Loucy (cell line): ENCODE measurements around the gene FBXO11.

ENCODE experiments used
- H2AFZ ChIP-seq: fragments of 200-600 bp; sonication (generic); 2 replicates; pipeline ENCODE4 v1.6.0; 2016; ENCODE audit warnings: antibody characterized with exemption, mild to moderate bottlenecking, low read length, moderate library complexity
- H3F3A ChIP-seq: fragments of 200-600 bp; 2 replicates; pipeline ENCODE4 v1.6.0; 2016; ENCODE audit warnings: antibody characterized with exemption, low read depth, mild to moderate bottlenecking
- H3K27me3 ChIP-seq: fragments of 200-600 bp; sonication (generic); 2 replicates; pipeline ENCODE4 v1.6.1; 2014; ENCODE audit warnings: low read length, mild to moderate bottlenecking; ENCODE audit not compliant: insufficient read depth, poor library complexity, severe bottlenecking
- H3K36me3 ChIP-seq: fragments of 200-600 bp; sonication (generic); 2 replicates; pipeline ENCODE4 v1.6.1; 2016; ENCODE audit warnings: low read length; ENCODE audit not compliant: insufficient read depth
- H3K4me1 ChIP-seq: fragments of 200-600 bp; sonication (generic); 2 replicates; pipeline ENCODE4 v1.5.1; 2014; ENCODE audit warnings: low read length, mild to moderate bottlenecking; ENCODE audit not compliant: insufficient read depth, poor library complexity, severe bottlenecking
- H3K4me2 ChIP-seq: fragments of 200-600 bp; sonication (generic); 2 replicates; pipeline ENCODE4 v1.6.0; 2014; ENCODE audit warnings: antibody characterized with exemption, low read length, low read depth, mild to moderate bottlenecking; ENCODE audit not compliant: poor library complexity, severe bottlenecking
- H3K4me3 ChIP-seq: fragments of 200-600 bp; sonication (generic); 2 replicates; pipeline ENCODE4 v1.5.1; 2014; ENCODE audit warnings: low read length, mild to moderate bottlenecking, mixed read lengths; ENCODE audit not compliant: poor library complexity, severe bottlenecking
- H3K79me2 ChIP-seq: fragments of 200-600 bp; sonication (generic); 2 replicates; pipeline ENCODE4 v1.6.1; 2014; ENCODE audit warnings: low read length; ENCODE audit not compliant: insufficient read depth
- H3K9ac ChIP-seq: fragments of 200-600 bp; sonication (generic); 2 replicates; pipeline ENCODE4 v1.6.0; 2014; ENCODE audit warnings: mild to moderate bottlenecking, low read depth, low read length, moderate library complexity; ENCODE audit not compliant: poor library complexity, severe bottlenecking
- H3K9me2 ChIP-seq: fragments of 200-600 bp; sonication (generic); replicated peaks from 2 replicates; pipeline ENCODE4 v1.6.1; 2016; ENCODE audit warnings: low read depth, low read length, mixed read lengths
- H3K9me3 ChIP-seq: fragments of 200-600 bp; sonication (generic); 2 replicates; pipeline ENCODE4 v1.6.1; 2014; ENCODE audit warnings: mild to moderate bottlenecking, antibody characterized with exemption, low read length, low read depth; ENCODE audit not compliant: insufficient read depth
- H4K20me1 ChIP-seq: fragments of 200-600 bp; sonication (generic); 2 replicates; pipeline ENCODE4 v1.6.0; 2014; ENCODE audit warnings: antibody characterized with exemption, low read length, mild to moderate bottlenecking; ENCODE audit not compliant: insufficient read depth, poor library complexity, severe bottlenecking
- EZH2phosphoT487 ChIP-seq: fragments of 200-600 bp; IDR thresholded peaks from 2 replicates; pipeline ENCODE4 v1.6.1; 2018; ENCODE audit warnings: antibody characterized with exemption, mild to moderate bottlenecking, moderate library complexity, borderline replicate concordance
- TF ChIP-seq, protein P1 (sequence below): fragments of 200-600 bp; sonication (generic); conservative IDR thresholded peaks from 2 replicates; pipeline ENCODE4 v1.5.1; 2014; ENCODE audit warnings: mild to moderate bottlenecking, antibody characterized with exemption, low read length

Gene FBXO11

DNA sequence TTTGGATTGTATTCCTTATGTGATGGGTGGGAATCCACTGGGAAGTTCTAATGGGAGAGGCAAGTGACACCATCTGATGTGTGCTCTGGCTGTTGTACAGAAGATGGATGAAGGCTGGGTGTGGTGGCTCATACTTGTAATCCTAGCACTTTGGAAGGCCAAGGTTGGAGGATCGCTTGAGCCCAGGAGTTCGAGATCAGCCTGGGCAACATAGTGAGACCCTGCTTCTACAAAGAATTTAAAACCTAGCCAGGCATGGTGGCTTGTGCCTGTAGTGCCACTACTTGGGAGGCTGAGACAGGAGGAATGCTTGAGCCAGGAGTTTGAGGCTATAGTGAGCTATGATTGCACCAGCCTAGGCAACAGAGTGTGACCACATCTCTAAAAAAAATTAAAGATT lies 134.0 kb downstream of the FBXO11 start:
- no peaks in the 10 kb centered on the region for H3K27me3 ChIP-seq
- no peak for TF ChIP-seq EZH2phosphoT487
- TF ChIP-seq, protein P1, sequence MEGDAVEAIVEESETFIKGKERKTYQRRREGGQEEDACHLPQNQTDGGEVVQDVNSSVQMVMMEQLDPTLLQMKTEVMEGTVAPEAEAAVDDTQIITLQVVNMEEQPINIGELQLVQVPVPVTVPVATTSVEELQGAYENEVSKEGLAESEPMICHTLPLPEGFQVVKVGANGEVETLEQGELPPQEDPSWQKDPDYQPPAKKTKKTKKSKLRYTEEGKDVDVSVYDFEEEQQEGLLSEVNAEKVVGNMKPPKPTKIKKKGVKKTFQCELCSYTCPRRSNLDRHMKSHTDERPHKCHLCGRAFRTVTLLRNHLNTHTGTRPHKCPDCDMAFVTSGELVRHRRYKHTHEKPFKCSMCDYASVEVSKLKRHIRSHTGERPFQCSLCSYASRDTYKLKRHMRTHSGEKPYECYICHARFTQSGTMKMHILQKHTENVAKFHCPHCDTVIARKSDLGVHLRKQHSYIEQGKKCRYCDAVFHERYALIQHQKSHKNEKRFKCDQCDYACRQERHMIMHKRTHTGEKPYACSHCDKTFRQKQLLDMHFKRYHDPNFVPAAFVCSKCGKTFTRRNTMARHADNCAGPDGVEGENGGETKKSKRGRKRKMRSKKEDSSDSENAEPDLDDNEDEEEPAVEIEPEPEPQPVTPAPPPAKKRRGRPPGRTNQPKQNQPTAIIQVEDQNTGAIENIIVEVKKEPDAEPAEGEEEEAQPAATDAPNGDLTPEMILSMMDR: no peak
- H3K9me2 ChIP-seq: no peaks in the 10 kb centered on the region
- no peak overlapping the region for H3K9ac ChIP-seq
- no peaks in the 10 kb centered on the region for H3F3A ChIP-seq
- no peaks in the 10 kb centered on the region for H3K36me3 ChIP-seq
- H3K9me3 ChIP-seq: no peaks in the 10 kb centered on the region
- no peaks in the 10 kb centered on the region for H3K79me2 ChIP-seq
- H3K4me3 ChIP-seq: no peak overlapping the region
- no peak overlapping the region for H2AFZ ChIP-seq
- H4K20me1 ChIP-seq: no peaks in the 10 kb centered on the region
- H3K4me2 ChIP-seq: no peak overlapping the region
- no peaks in the 10 kb centered on the region for H3K4me1 ChIP-seq

- Histone ChIP-seq H4K20me1 (no peaks in the 10 kb centered on the region), H3K79me2 (no peaks in the 10 kb centered on the region), H3K4me2 (no peak overlapping the region), H3F3A (no peaks in the 10 kb centered on the region), H3K27me3 (no peaks in the 10 kb centered on the region), H3K4me1 (no peaks in the 10 kb centered on the region), H3K9me3 (no peaks in the 10 kb centered on the region), H3K36me3 (no peaks in the 10 kb centered on the region), H3K4me3 (no peak overlapping the region), H2AFZ (peak overlapping the region; percentile 70), H3K9ac (no peak overlapping the region), H3K9me2 (no peaks in the 10 kb centered on the region)
- TF ChIP-seq, protein P1: no peak
- TF ChIP-seq EZH2phosphoT487: no peak
Observed at GRCh38 chr2:47771211-47771610, 135.1 kb downstream of the FBXO11 start.

DNA sequence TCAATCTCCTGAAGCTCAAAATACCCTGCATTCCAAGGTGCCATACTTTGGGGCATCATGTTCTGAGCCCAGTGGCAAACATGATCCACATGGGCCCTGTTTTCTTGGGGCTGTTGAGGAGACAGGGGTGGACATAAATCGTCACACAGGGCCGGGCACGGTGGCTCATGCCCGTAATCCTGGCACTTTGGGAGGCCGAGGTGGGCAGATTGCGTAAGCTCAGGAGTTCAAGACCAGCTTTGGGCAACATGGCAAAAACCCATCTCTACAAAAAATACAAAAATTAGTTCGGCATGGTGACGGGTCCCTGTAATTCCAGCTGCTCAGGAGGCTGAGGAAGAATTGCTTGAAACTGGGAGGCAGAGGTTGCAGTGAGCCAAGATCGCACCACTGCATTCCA lies 137.0 kb downstream of the FBXO11 start:
- Histone ChIP-seq H3K79me2 (no peaks in the 10 kb centered on the region), H3F3A (no peaks in the 10 kb centered on the region), H3K4me1 (no peaks in the 10 kb centered on the region), H2AFZ (no peak overlapping the region), H3K9me2 (no peaks in the 10 kb centered on the region), H3K9me3 (no peaks in the 10 kb centered on the region), H3K9ac (no peak overlapping the region), H4K20me1 (no peaks in the 10 kb centered on the region), H3K4me2 (no peak overlapping the region), H3K4me3 (no peak overlapping the region), H3K27me3 (no peaks in the 10 kb centered on the region), H3K36me3 (no peaks in the 10 kb centered on the region)
- TF ChIP-seq, protein P1: no peak
- no peak for TF ChIP-seq EZH2phosphoT487
